GM18517 (cell line): Measurements from ENCODE around the gene CALB2.
"Not testable (repeated sequence)": the region's sequence is repeated elsewhere in the genome, so short reads cannot be mapped to it uniquely, and the experiment has no call there.

Experiments
- ATAC-seq: cut with Tn5 transposase; IDR thresholded peaks from one replicate; pipeline ENCODE4 v1.9.1; 2021; ENCODE audit warnings: mild to moderate bottlenecking, moderate library complexity; ENCODE audit not compliant: unreplicated experiment

The CALB2 gene

DNA sequence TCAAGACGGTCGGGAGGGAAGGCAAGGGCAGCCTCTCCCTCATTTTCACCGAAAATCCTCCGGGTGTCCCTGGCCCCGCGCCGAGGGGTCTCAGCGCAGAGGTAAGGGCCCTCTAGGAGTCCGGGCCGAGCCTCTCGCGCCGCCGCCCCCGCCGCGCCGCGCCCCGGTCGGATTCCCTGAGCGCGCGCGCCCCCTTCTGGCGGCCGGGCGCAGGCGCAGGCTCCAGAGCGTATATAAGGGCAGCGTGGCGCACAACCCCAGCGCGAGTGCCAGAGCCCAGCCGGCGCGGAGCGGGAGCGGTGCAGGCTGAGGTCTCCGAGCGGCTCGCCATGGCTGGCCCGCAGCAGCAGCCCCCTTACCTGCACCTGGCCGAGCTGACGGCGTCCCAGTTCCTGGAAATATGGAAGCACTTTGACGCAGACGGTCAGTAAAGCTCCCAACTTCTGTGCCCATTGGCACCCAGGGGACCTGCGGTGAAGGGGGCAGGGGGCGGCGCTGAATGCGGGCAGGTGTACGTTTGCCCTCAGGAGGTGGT is at the start of gene CALB2:
Gene CALB2, plus strand, starts transcription at position 260 of the 535 bp plus-strand sequence. Its CDS starts 70 bp downstream, at position 330.
- ATAC-seq: peak; percentile 66

- ATAC-seq: no peak
These were observed 46.9 kb upstream of the CALB2 start for GRCh38 chr16:71311553-71312158.

GRCh38 chr16:71313591-71313990 is 44.9 kb upstream of the CALB2 start:
- not testable (repeated sequence) for ATAC-seq

DNA sequence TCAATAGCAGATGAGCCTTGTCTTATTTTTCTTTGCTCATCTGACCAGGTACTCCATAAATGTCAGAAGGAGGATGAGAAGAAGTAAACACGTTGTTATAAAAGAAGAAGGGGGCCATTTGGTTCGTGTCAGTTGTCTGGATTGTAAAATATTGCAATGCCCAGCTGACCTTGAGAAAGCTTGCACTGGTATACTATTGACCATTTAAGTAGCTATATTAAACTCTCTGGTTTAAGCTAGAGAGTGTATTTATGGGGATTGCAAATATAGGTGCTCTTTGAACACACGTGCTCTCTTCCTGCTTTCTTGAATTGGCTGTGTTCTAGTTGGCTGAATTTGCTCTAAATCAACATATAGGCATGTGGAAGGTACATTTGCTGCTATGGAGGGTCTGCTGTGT is 43.3 kb upstream of the CALB2 start:
- ATAC-seq: no peak

GRCh38 chr16:71319999-71320398 is 38.5 kb upstream of the CALB2 start:
- no peak for ATAC-seq

DNA sequence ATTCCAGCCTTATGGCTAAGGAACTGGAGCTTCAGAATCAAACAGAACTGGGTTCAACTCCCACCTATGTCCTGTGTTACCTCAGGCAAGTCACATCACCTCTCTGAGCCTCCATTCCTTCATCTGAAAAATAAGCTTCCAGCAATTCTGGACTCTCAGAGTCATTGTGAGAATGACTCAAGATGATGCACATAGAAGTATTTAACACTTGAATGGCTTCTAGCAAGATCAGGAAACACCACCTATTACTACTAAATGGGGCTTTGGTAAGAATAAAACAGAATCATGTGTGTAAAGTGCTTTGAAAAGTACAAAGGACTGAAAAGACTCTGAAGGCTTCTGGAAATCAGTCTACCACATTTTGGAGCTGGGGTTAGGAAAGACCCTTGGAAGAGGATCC is 30.8 kb upstream of the CALB2 start:
- no peak for ATAC-seq

GRCh38 chr16:71328151-71328550 is 30.4 kb upstream of the CALB2 start:
- ATAC-seq: no peak

GRCh38 chr16:71337631-71338030 is 20.9 kb upstream of the CALB2 start:
- no peak for ATAC-seq

DNA sequence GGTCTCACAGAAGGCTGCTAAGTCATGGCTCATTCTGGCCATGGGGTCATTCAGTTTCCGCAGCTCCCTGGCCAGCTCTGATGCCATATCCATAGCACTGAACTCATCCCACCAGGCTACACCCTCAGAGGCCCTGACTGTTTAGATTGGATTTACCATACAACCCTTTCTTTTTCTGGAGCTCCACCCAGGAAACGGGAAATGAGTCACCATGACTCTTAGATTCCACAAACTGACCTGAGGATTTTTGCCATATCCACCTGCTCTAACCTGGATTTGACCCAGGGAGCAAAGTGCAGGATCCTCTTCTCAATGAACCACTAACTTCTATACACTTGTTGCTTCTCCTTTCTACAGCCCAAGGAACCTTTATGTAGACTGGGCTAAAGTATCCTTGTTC is 20.3 kb upstream of the CALB2 start:
- ATAC-seq: no peak

DNA sequence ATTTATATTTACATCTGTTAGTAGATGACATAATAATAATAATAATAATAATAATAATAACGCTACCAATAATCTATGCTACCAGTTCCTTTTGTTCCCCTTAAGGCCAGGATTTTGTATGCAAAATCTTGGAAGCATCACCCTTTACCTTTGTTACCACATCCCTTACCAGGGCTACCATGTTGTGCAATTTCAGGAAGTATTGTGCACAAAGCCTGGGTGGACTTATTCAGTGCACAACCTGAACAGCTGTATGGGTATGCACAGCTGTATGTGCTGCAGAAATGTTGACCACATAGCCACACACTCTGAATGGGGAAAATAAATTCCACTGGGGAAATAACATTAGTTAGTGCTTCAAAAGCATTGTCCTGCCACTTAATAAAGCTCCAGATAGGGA is 19.9 kb upstream of the CALB2 start:
- ATAC-seq: no peak

DNA sequence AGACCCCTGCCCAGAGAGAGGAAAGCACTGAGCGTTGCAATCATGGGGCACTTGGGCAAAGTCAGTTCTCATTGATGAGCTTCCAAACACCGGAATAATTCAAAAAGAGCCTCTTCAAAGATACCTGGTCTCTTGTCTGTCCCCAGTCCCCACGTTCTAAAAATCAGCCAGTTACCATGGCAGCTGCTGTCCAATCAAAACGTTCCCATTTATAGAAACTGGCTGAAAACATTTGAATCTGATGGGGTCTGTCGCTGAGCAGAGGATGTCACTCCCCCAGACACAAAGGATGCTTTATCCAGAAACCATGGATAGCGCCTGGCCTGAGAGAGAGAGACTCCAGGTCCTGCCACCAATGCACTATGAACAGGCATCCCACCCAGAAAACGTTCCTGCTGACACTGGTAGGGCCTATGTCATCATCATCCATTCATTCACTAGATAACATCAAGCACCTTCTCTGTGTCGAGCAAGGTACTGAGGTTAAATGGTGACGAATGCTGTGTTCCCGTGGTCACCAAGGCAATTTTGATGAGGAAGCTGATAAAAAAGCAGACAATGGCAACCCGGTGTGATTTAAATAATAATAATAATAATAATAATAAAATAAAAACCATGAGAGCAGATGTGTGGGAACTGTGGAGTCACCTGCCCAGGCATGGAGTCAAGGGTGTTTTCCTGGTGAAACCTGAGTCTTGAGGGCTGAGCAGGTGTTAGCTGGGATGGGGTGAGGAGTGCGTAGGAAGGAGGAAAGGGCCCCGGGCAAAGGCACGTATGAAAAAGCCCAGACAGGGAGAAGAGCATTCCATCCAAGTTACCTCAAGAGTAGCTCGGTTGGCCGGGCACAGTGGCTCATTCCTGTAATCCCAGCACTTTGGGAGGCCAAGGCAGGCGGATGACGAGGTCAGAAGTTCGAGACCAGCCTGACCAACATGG is 19.0 kb upstream of the CALB2 start:
- no peak for ATAC-seq

- no peak for ATAC-seq
These were observed 18.1 kb upstream of the CALB2 start for GRCh38 chr16:71340406-71340805.

- no peak for ATAC-seq
These were observed 16.6 kb upstream of the CALB2 start for GRCh38 chr16:71341881-71342280.

GRCh38 chr16:71343078-71343477 is 15.4 kb upstream of the CALB2 start:
- no peak for ATAC-seq

GRCh38 chr16:71344315-71344905 is 14.1 kb upstream of the CALB2 start:
- no peak for ATAC-seq

GRCh38 chr16:71345031-71345430 is 13.5 kb upstream of the CALB2 start:
- ATAC-seq: no peak

DNA sequence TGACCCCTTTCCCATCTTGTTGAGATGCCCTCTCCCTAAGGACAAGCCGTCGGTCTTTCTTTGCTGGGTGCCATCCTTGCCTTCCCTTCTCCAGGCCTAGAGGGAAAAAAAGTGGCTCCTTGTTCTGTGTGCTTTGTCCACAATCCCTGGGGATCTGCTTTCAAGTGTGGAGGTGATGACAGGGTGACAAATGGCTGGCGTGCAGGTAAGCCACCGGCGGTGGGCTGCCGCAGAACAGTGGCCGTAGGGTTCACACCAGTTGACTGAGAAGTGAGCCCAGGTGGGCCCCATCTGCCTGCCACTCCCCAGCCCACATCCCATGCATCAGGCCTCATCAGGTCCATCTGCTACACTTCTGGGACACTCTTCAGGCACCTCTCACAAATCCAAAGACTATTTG is 11.4 kb upstream of the CALB2 start:
- ATAC-seq: no peak

- ATAC-seq: no peak
These were observed 10.0 kb upstream of the CALB2 start for GRCh38 chr16:71348262-71349085.

GRCh38 chr16:71350821-71351557 is 7.5 kb upstream of the CALB2 start:
- no peak for ATAC-seq

DNA sequence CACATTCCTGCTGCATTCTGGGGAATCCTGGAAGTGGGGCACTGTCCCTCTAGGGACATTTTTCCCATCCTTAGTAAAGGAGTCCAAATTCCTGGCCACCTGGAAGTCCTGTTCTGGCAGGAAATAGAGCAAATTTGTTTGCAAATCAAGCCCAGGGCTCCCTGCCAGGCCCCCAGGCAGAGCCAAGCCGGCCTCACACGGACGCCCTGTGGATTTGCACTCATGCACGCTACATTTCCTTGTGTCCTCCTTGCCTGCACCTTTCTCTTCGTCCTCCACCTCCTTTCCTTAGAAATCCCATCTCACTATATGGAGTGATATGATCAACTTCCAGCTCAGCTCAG is 7.0 kb upstream of the CALB2 start:
- no peak for ATAC-seq
